A549 (cell line): ENCODE results near the gene PRKD2. TPM values are rescaled to one million over a fixed set of nuclear protein-coding genes. Genes with fewer than 3 reads are reported as not detected.
A peak's percentile ranks its signal among the peaks of the same experiment; 100 is the strongest.

Experiments
- ATAC-seq, 2 experiments: fragments of 200-7000 bp in 1 of 2; fragments of >200 bp in 1 of 2; cut with Nextera tagmentation in 1 of 2; cut with Tn5 transposase in 1 of 2; 3 replicates each; pipeline versions ENCODE4 v1.8.0 to v1.9.1; 2018 to 2020; ENCODE audit warnings: mild to moderate bottlenecking in 1 of 2, moderate library complexity in 1 of 2
- CTCF ChIA-PET: fragments of 300-600 bp; sonication (Branson Sonifier 250); formaldehyde crosslinking; extraction: SDS; loops from one replicate; lab custom pipeline; 2021; ENCODE audit warnings: antibody characterized with exemption, inconsistent platforms; lab: Yijun Ruan, JAX
- POLR2A ChIA-PET: fragments of 350-600 bp; formaldehyde crosslinking; extraction: SDS; loops from one replicate; lab custom pipeline; 2021; ENCODE audit warnings: antibody characterized with exemption, inconsistent platforms; lab: Yijun Ruan, JAX
- DNase-seq, 2 experiments: peaks; one replicate each; pipeline versions ENCODE4 v3.0.0 to v3.0.0-alpha.2; 2011 to 2016; ENCODE audit warnings: low read depth in 1 of 2, low spot score in 1 of 2
- FAIRE-seq: peaks from 2 replicates; lab custom pipeline; 2011; peaks lifted over from hg19 to GRCh38; lab: Jason Lieb, UNC
- H3K27ac ChIP-seq, 2 experiments: fragments of >200 bp; sonication (Bioruptor Twin); formaldehyde crosslinking; 3 replicates each; pipeline ENCODE4 v1.5.1; 2016 to 2017
- H3K4me1 ChIP-seq: fragments of >200 bp; sonication (Bioruptor Twin); formaldehyde crosslinking; 3 replicates; pipeline ENCODE4 v1.6.1; 2016
- H3K4me2 ChIP-seq: fragments of >200 bp; sonication (Bioruptor Twin); formaldehyde crosslinking; 3 replicates; pipeline ENCODE4 v1.6.1; 2016
- H3K4me3 ChIP-seq: fragments of >200 bp; sonication (Bioruptor Twin); formaldehyde crosslinking; 3 replicates; pipeline ENCODE4 v1.5.1; 2016
- H3K9me3 ChIP-seq: fragments of >200 bp; sonication (Bioruptor Twin); formaldehyde crosslinking; 3 replicates; pipeline ENCODE4 v1.6.1; 2016
- BHLHE40 ChIP-seq: IDR thresholded peaks from 2 replicates; pipeline ENCODE4 v1.6.1; 2012; ENCODE audit warnings: low read depth, low read length, inconsistent platforms
- CBX2 ChIP-seq: fragments of 200-600 bp; sonication (generic); IDR thresholded peaks from 2 replicates; pipeline ENCODE4 v1.6.1; 2016; ENCODE audit warnings: low read depth, mild to moderate bottlenecking, borderline replicate concordance
- CHD2 ChIP-seq: fragments of 150-350 bp; IDR thresholded peaks from 2 replicates; pipeline ENCODE4 v1.6.1; 2014; ENCODE audit warnings: low read length; ENCODE audit not compliant: partially characterized antibody
- CTCF ChIP-seq: fragments of >200 bp; sonication (Bioruptor Twin); formaldehyde crosslinking; IDR thresholded peaks from 3 replicates; pipeline ENCODE4 v1.5.1; 2016
- ELK1 ChIP-seq: fragments of 150-350 bp; IDR thresholded peaks from 2 replicates; pipeline ENCODE4 v1.6.1; 2014; ENCODE audit warnings: low read depth, mild to moderate bottlenecking, low read length
- FOSL2 ChIP-seq, 2 experiments: fragments of 450-650 bp in 1 of 2; fragments of >200 bp in 1 of 2; sonication (Bioruptor Twin) in 1 of 2; formaldehyde crosslinking; IDR thresholded peaks; 2 replicates each; pipeline versions ENCODE4 v1.5.0 to v1.6.1; 2016 to 2020; ENCODE audit warnings: mild to moderate bottlenecking in 1 of 2, moderate library complexity in 1 of 2
- HEYL ChIP-seq: fragments of 250-450 bp; sonication (Bioruptor Pico); IDR thresholded peaks from 2 replicates; pipeline ENCODE4 v1.8.0; 2021; ENCODE audit warnings: mild to moderate bottlenecking, moderate library complexity
- HOXB5 ChIP-seq: fragments of 250-450 bp; sonication (Bioruptor Pico); IDR thresholded peaks from 2 replicates; pipeline ENCODE4 v1.5.0; 2020; ENCODE audit warnings: mild to moderate bottlenecking, moderate library complexity
- PHF8 ChIP-seq: fragments of 200-600 bp; sonication (generic); IDR thresholded peaks from 2 replicates; pipeline ENCODE4 v1.6.1; 2016; ENCODE audit warnings: low read depth, mild to moderate bottlenecking, antibody characterized with exemption, moderate library complexity, borderline replicate concordance
- POLR2AphosphoS2 ChIP-seq: conservative IDR thresholded peaks from 2 replicates; pipeline ENCODE4 v1.6.1; 2012; ENCODE audit warnings: low read length, improper control_type of control experiment, inconsistent platforms
- ZSCAN20 ChIP-seq: fragments of 250-450 bp; sonication (Bioruptor Pico); IDR thresholded peaks from 2 replicates; pipeline ENCODE4 v1.8.0; 2022; ENCODE audit warnings: mild to moderate bottlenecking, moderate library complexity
- WGBS: methylation state at CpG from one replicate; pipeline ENCODE4 v1.1.6; 2017; ENCODE audit errors: missing lambda C conversion rate; 5-methylcytosine and 5-hydroxymethylcytosine counted together
- polyA plus RNA-seq, 4 experiments: library from polyadenylated mRNA; depleted of rRNA in 3 of 4; stranded (reverse); fragments of >200 nt; fragmentation: RNase III in 1 of 4; extraction: RNeasy Plus Mini Kit Qiagen cat#74134 plus additional on column Dnase treatment in 1 of 4; gene quantifications; 2 replicates in 3 of 4; 3 replicates in 1 of 4; pipeline ENCODE4 v1.2.3, GENCODE V29; 2011 to 2017

The PRKD2 gene
- polyA plus RNA-seq, 2 of the 4 experiments (the other 2 are of a cell fraction), result 8.3 to 24.6 TPM

- ChIA-PET POLR2A (no interaction called here), CTCF (interaction anchor here (0.7 to 12.9 kb wide), 6 partner anchors 12 to 60 kb away, joined by 3 to 205 read pairs (median 4); partner anchors contain the start of gene FKRP)
- peaks cover 6% of the 10 kb centered on the region for H3K4me1 ChIP-seq
- no peak for FAIRE-seq
- H3K9me3 ChIP-seq, result no peaks in the 10 kb centered on the region
- TF ChIP-seq HEYL (CRISPR knock-in tag) (no peak), HOXB5 (CRISPR knock-in tag) (no peak)
- no peak overlapping the region for H3K27ac ChIP-seq
- no peak overlapping the region for H3K4me3 ChIP-seq
- no peak overlapping the region for H3K4me2 ChIP-seq
- DNase-seq, result no peak
- WGBS, result 91% methylated on average over 25 of the region's 25 CpGs
- ATAC-seq, result no peak
Observed at GRCh38 chr19:46722421-46723022, 5.6 kb upstream of the PRKD2 start.

- Histone ChIP-seq H3K27ac (no peak overlapping the region), H3K4me2 (no peak overlapping the region), H3K9me3 (no peaks in the 10 kb centered on the region), H3K4me3 (no peak overlapping the region), H3K4me1 (peaks cover 8% of the 10 kb centered on the region)
- ChIA-PET CTCF (interaction anchor here (1.4 to 12.9 kb wide), 5 partner anchors 7 to 60 kb away, joined by 6 to 205 read pairs (median 18); partner anchors contain the start of gene FKRP), POLR2A (no interaction called here)
- FAIRE-seq (no peak), ATAC-seq (no peak), DNase-seq (no peak)
- TF ChIP-seq CBX2 (no peak), PHF8 (no peak), CHD2 (no peak), FOSL2 (IDR thresholded peaks at IDR 0.05) (no peak), FOSL2 (CRISPR knock-in tag; IDR thresholded peaks at IDR 0.05) (peak; percentile 59), HEYL (CRISPR knock-in tag) (no peak)
- WGBS, result 89% methylated on average over 14 of the region's 17 CpGs
Observed at GRCh38 chr19:46722004-46722380, 5.1 kb upstream of the PRKD2 start.

- no peak overlapping the region for H3K4me3 ChIP-seq
- no peak overlapping the region for H3K27ac ChIP-seq
- H3K4me1 ChIP-seq, result peaks cover 8% of the 10 kb centered on the region
- 82% methylated on average over 11 of the region's 16 CpGs for WGBS
- FAIRE-seq (no peak), DNase-seq (peak in 1 of 2 experiments; percentile 59), ATAC-seq (peak in 1 of 2 experiments; percentile 15; a peak in 3 of 6 replicates)
- ChIA-PET POLR2A (interaction anchor here (1.1 kb wide), 1 partner anchor 24 kb away, joined by 3 read pairs; no protein-coding TSS in a partner anchor), CTCF (interaction anchor here (1.0 to 4.5 kb wide), 5 partner anchors 8 to 60 kb away, joined by 3 to 64 read pairs (median 9); no protein-coding TSS in a partner anchor)
- H3K9me3 ChIP-seq, result no peaks in the 10 kb centered on the region
- TF ChIP-seq ELK1, result no peak
- peak; percentile 17; the same call in 2 of the 3 replicates for TF ChIP-seq CTCF
- TF ChIP-seq ZSCAN20 (CRISPR knock-in tag), result no peak
- TF ChIP-seq POLR2AphosphoS2, result 0 out of 2 replicates have a peak, but pooled peaks have one; percentile 23
- TF ChIP-seq BHLHE40, result no peak
- H3K4me2 ChIP-seq, result no peak overlapping the region
Observed at GRCh38 chr19:46721269-46722003, 4.5 kb upstream of the PRKD2 start.
